Caco-2 (cell line): ENCODE results near the gene PPP2R2D. TPM values are rescaled to one million over a fixed set of nuclear protein-coding genes. Genes with fewer than 3 reads are reported as not detected.
A peak's percentile ranks its signal among the peaks of the same experiment; 100 is the strongest.

ENCODE experiments used
- BruUV-seq: library from RNA; stranded (reverse); fragments of 400-500 nt; replicated peaks from 2 replicates; lab custom pipeline; 2021; lab: Mats Ljungman, UMichigan
- CTCF ChIA-PET: fragments of 300-600 bp; sonication (Branson Sonifier 250); formaldehyde crosslinking; loops from one replicate; lab custom pipeline; 2022; ENCODE audit warnings: antibody characterized with exemption; lab: Charles Lee
- POLR2A ChIA-PET: fragments of 300-600 bp; sonication (Branson Sonifier 250); formaldehyde crosslinking; loops from one replicate; lab custom pipeline; 2022; ENCODE audit warnings: antibody characterized with exemption; lab: Charles Lee
- DNase-seq, 2 experiments: peaks; one replicate each; pipeline versions ENCODE4 v3.0.0 to v3.0.0-alpha.2; 2020 to 2022
- H3K27me3 ChIP-seq: replicated peaks from 2 replicates; pipeline ENCODE4 v1.6.0; 2011; ENCODE audit warnings: low read length; ENCODE audit not compliant: control insufficient read depth, insufficient read depth
- H3K36me3 ChIP-seq: 2 replicates; pipeline ENCODE4 v1.5.1; 2011; ENCODE audit warnings: low read length; ENCODE audit not compliant: control insufficient read depth, insufficient read depth
- H3K4me1 ChIP-seq: fragments of 250-450 bp; sonication (Bioruptor Pico); 2 replicates; pipeline ENCODE4 v1.5.1; 2020; ENCODE audit warnings: mild to moderate bottlenecking
- H3K4me3 ChIP-seq: 2 replicates; pipeline ENCODE4 v1.5.1; 2011; ENCODE audit warnings: low read depth, mild to moderate bottlenecking, control low read depth, low read length
- H3K9me3 ChIP-seq: fragments of 250-450 bp; sonication (Bioruptor Pico); 2 replicates; pipeline ENCODE4 v1.5.1; 2020; ENCODE audit warnings: mild to moderate bottlenecking, moderate library complexity
- H3K27ac Mint-ChIP-seq: one replicate; pipeline ENCODE4 v1.8.0; 2022; ENCODE audit warnings: mixed read lengths; ENCODE audit not compliant: unreplicated experiment
- H3K27me3 Mint-ChIP-seq: one replicate; pipeline ENCODE4 v1.8.0; 2022; ENCODE audit warnings: mixed read lengths; ENCODE audit not compliant: insufficient read depth, unreplicated experiment
- H3K36me3 Mint-ChIP-seq: one replicate; pipeline ENCODE4 v1.8.0; 2022; ENCODE audit warnings: mild to moderate bottlenecking, mixed read lengths; ENCODE audit not compliant: insufficient read depth, unreplicated experiment
- H3K4me1 Mint-ChIP-seq: one replicate; pipeline ENCODE4 v1.8.0; 2022; ENCODE audit warnings: low read depth, mixed read lengths; ENCODE audit not compliant: unreplicated experiment
- H3K4me3 Mint-ChIP-seq: one replicate; pipeline ENCODE4 v1.8.0; 2022; ENCODE audit warnings: mild to moderate bottlenecking, moderate library complexity, mixed read lengths; ENCODE audit not compliant: unreplicated experiment
- H3K9me3 Mint-ChIP-seq: one replicate; pipeline ENCODE4 v1.8.0; 2022; ENCODE audit warnings: mixed read lengths; ENCODE audit not compliant: unreplicated experiment
- intact Hi-C: fragments of 100-400 bp; cut with micrococcal nuclease; formaldehyde crosslinking; loops from one replicate; pipeline ENCODE4 v1.10.0; 2022; ENCODE audit not compliant: unreplicated experiment
- total RNA-seq: library from RNA; stranded (reverse); gene quantifications from 2 replicates; pipeline ENCODE4 v1.2.3, GENCODE V29; 2022
- TF ChIP-seq, protein P1 (sequence below), 2 experiments: fragments of 200-600 bp in 1 of 2; IDR thresholded peaks; 1 replicate in 1 of 2; 2 replicates in 1 of 2; pipeline versions ENCODE4 v1.5.1 to v1.8.0; 2011 to 2022; ENCODE audit warnings: antibody characterized with exemption in 1 of 2, control low read depth in 1 of 2, inconsistent platforms in 1 of 2, low read depth in 1 of 2, low read length in 1 of 2, mild to moderate bottlenecking in 1 of 2, moderate library complexity in 1 of 2; ENCODE audit not compliant: insufficient read depth in 1 of 2, severe bottlenecking in 1 of 2, unreplicated experiment in 1 of 2

Gene PPP2R2D
- total RNA-seq, 1 experiment from 2014 or later = 34.4 TPM

DNA sequence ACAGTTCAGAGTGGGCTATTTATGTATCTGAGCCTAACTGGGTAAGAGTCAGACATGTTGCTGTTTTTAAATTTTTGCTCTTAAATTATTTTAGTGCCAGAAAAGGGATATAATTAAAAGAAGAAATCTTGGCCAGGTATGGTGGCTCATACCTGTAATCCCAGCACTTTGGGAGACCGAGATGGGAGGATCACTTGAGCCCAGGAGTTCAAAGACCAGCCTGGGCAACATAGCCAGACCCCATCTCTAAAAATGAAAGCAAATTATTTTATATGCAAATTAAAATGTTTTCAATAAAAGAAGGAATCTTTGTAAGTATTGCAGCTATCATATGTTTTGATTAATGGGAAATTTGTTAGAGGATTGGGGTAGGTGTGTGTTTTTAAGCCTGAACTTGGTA is 41.6 kb downstream of the PPP2R2D start:
- no peak overlapping the region for H3K4me3 Mint-ChIP-seq
- ChIA-PET POLR2A (no interaction called here), CTCF (interaction anchor here (1.0 kb wide), 1 partner anchor 57 kb away, joined by 3 read pairs; no protein-coding TSS in a partner anchor)
- no TSS peak for BruUV-seq
- H3K36me3 Mint-ChIP-seq = peaks cover 69% of the 10 kb centered on the region
- Histone ChIP-seq H3K4me1 (no peaks in the 10 kb centered on the region), H3K36me3 (peaks cover 6% of the 10 kb centered on the region), H3K9me3 (no peaks in the 10 kb centered on the region), H3K27me3 (no peaks in the 10 kb centered on the region), H3K4me3 (no peak overlapping the region)
- H3K27ac Mint-ChIP-seq = no peak overlapping the region
- intact Hi-C loops = no loop called here
- H3K27me3 Mint-ChIP-seq = no peaks in the 10 kb centered on the region
- DNase-seq = no peak
- H3K4me1 Mint-ChIP-seq = peaks cover 2% of the 10 kb centered on the region
- H3K9me3 Mint-ChIP-seq = no peaks in the 10 kb centered on the region
- TF ChIP-seq, protein P1, sequence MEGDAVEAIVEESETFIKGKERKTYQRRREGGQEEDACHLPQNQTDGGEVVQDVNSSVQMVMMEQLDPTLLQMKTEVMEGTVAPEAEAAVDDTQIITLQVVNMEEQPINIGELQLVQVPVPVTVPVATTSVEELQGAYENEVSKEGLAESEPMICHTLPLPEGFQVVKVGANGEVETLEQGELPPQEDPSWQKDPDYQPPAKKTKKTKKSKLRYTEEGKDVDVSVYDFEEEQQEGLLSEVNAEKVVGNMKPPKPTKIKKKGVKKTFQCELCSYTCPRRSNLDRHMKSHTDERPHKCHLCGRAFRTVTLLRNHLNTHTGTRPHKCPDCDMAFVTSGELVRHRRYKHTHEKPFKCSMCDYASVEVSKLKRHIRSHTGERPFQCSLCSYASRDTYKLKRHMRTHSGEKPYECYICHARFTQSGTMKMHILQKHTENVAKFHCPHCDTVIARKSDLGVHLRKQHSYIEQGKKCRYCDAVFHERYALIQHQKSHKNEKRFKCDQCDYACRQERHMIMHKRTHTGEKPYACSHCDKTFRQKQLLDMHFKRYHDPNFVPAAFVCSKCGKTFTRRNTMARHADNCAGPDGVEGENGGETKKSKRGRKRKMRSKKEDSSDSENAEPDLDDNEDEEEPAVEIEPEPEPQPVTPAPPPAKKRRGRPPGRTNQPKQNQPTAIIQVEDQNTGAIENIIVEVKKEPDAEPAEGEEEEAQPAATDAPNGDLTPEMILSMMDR (IDR thresholded peaks at IDR 0.05; ENCODE audit: insufficient read depth in 1 of 2, low read depth in 1 of 2, low read length in 1 of 2, severe bottlenecking in 1 of 2, unreplicated experiment in 1 of 2) = no peak

DNA sequence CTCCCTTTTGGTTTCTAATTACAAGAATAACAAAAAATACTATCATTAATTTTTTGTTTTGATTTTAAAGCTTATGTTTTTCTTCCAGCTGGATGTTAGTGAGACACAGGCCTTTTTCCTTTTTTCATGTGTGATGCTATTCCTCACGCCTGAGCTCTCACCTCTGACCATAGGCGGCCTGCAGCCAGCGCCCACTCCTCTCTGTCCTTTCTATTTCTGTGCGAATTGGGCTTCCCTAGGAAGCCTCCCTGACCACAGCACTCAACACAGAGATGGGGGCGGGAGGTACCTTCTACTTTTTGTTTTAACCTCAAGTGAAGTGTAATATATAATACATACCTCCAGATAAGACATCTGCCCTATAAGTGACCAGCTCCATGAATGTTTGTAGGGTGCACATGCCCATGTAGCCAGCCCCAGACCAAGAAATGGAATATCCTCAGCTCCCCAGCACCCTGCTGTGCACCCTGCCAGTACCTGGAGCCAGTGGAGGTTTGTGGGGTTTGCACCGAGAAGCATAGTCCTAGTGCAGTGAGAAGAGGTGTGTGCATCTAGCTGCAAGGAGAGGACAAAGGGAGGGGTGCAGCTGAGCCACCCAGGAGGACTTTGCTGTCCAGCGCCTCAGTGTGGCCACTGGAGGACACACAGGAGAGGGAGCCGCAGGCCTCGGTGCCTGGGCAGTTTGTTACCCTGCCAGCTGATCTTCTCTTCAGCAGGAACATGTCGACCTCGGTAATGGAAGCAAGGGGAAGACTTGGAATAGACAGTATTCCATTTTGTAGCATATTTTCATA is 42.4 kb downstream of the PPP2R2D start:
- H3K36me3 ChIP-seq = peaks cover 7% of the 10 kb centered on the region
- Mint-ChIP-seq H3K27ac (no peak overlapping the region), H3K9me3 (no peaks in the 10 kb centered on the region), H3K36me3 (peaks cover 77% of the 10 kb centered on the region), H3K4me1 (peaks cover 7% of the 10 kb centered on the region), H3K4me3 (no peak overlapping the region), H3K27me3 (no peaks in the 10 kb centered on the region)
- H3K9me3 ChIP-seq = no peaks in the 10 kb centered on the region
- intact Hi-C loops = no loop called here
- no peaks in the 10 kb centered on the region for H3K4me1 ChIP-seq
- ChIA-PET CTCF (interaction anchor here (1.0 kb wide), 1 partner anchor 57 kb away, joined by 3 read pairs; no protein-coding TSS in a partner anchor), POLR2A (no interaction called here)
- no peak overlapping the region for H3K4me3 ChIP-seq
- TF ChIP-seq, protein P1 (IDR thresholded peaks at IDR 0.05; ENCODE audit: insufficient read depth in 1 of 2, low read depth in 1 of 2, low read length in 1 of 2, severe bottlenecking in 1 of 2, unreplicated experiment in 1 of 2) = peak; percentile 12 to 29
- H3K27me3 ChIP-seq = no peaks in the 10 kb centered on the region
- no TSS peak for BruUV-seq
- DNase-seq = peak in 1 of 2 experiments; percentile 16

DNA sequence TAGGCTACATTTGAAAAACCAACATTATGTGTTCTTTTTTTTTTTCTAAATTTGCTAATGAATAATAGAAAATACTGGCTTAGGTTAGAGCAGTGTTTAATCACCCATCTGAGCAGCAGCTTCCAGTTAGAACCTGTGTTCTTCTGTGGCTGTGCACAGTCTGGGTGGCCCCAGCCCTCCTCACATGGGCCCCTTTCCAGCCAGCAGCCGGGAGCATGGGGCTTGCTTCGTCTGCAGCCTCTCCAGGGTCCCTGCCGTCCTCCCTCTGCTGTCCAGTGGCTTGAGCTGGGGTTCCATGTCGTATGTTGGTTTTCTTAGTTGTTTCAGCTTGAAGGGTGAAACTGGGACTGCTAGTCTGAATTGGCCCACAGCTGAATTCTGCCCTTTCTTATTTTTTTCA is 43.6 kb downstream of the PPP2R2D start:
- CTCF ChIA-PET = no interaction called here
- no peak overlapping the region for H3K4me3 ChIP-seq
- no peak for DNase-seq
- Mint-ChIP-seq H3K27me3 (no peaks in the 10 kb centered on the region), H3K4me1 (peaks cover 7% of the 10 kb centered on the region), H3K9me3 (no peaks in the 10 kb centered on the region), H3K4me3 (no peak overlapping the region), H3K27ac (no peak overlapping the region), H3K36me3 (peaks cover 84% of the 10 kb centered on the region)
- H3K27me3 ChIP-seq = no peaks in the 10 kb centered on the region
- H3K9me3 ChIP-seq = no peaks in the 10 kb centered on the region
- intact Hi-C loops = no loop called here
- peaks cover 9% of the 10 kb centered on the region for H3K36me3 ChIP-seq
- TF ChIP-seq, protein P1 (IDR thresholded peaks at IDR 0.05; ENCODE audit: insufficient read depth in 1 of 2, low read depth in 1 of 2, low read length in 1 of 2, severe bottlenecking in 1 of 2, unreplicated experiment in 1 of 2) = no peak
- no TSS peak for BruUV-seq
- H3K4me1 ChIP-seq = no peaks in the 10 kb centered on the region
- POLR2A ChIA-PET = no interaction called here
